ENCODE results near the gene P2RX3. TPM values are rescaled to one million over a fixed set of nuclear protein-coding genes. Genes with fewer than 3 reads are reported as not detected.
A peak's percentile ranks its signal among the peaks of the same experiment; 100 is the strongest.

P2RX3 gene
- total RNA-seq, 4 donors from 2014 or later: 0.22 TPM; not detected in 3

DNA sequence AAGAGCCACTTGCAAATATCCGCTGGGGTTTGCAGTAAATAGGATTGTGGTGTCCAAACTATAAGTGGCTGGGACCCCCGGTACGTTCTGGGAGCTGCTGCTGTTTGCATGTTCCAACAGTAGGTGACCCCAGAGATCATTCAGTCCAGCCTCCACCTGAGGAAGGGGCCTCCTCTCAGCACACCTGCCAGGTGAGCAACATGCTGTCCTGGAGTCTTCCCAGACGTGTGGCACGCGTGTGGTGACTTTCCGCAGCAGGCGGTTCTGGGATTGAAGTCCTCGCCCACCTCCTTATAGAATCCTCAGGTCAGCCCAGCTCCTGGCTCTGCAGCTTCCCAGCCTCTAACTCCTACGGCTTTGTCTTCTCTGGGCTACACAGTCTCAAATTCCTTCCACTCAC, 6.7 kb downstream of the P2RX3 start:
- H3K9me3 ChIP-seq: no peaks in the 10 kb centered on the region
- H3K27me3 ChIP-seq: no peaks in the 10 kb centered on the region
- H3K4me1 ChIP-seq: peaks cover 0 to 12% (median 2%) of the 10 kb centered on the region in 4 donors
- WGBS, 2 donors: 85 to 86% methylated on average over 10 of the region's 10 CpGs
- no peak for DNase-seq (ENCODE audit: low spot score in 2 of 2)
- TF ChIP-seq POLR2A (IDR thresholded peaks at IDR 0.05): no peak
- TF ChIP-seq EP300 (IDR thresholded peaks at IDR 0.05): no peak
- TF ChIP-seq, protein P1, sequence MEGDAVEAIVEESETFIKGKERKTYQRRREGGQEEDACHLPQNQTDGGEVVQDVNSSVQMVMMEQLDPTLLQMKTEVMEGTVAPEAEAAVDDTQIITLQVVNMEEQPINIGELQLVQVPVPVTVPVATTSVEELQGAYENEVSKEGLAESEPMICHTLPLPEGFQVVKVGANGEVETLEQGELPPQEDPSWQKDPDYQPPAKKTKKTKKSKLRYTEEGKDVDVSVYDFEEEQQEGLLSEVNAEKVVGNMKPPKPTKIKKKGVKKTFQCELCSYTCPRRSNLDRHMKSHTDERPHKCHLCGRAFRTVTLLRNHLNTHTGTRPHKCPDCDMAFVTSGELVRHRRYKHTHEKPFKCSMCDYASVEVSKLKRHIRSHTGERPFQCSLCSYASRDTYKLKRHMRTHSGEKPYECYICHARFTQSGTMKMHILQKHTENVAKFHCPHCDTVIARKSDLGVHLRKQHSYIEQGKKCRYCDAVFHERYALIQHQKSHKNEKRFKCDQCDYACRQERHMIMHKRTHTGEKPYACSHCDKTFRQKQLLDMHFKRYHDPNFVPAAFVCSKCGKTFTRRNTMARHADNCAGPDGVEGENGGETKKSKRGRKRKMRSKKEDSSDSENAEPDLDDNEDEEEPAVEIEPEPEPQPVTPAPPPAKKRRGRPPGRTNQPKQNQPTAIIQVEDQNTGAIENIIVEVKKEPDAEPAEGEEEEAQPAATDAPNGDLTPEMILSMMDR (IDR thresholded peaks at IDR 0.05): no peak
- H3K4me3 ChIP-seq: no peak overlapping the region
- no peaks in the 10 kb centered on the region for H3K36me3 ChIP-seq
- H3K27ac ChIP-seq: no peak overlapping the region

DNA sequence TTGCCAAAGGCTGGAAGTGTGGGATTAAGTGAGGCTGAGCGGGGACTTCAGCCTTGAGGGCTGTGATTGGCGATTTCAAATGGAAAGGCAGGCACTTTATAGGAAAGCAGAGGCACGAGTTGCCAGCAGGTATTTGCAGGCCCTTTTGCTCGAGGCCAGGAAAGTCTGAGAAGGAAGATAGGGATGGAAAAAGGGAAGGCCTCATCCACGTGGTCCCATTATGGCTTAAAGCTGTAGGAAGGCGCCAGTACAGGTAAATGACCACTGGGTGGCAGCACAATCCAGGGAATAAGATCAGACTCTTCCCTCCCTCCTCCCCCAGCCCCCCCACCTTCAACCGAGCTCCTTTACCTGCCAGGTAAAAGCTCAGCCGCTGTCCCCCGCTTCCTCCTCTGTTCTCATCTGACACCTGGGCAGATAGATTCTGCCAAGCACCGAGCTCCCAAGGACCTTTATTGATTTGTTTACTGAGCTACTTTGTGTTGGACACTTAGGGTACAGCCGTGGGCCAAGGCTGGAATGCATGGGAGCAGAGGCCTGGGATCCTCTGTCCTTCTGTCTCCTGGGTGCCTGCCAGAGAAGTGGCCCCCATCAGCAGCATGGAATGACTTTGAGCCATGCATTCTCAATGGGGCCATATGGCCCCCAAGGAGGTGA, 7.5 kb downstream of the P2RX3 start:
- WGBS, 2 donors: 18% methylated on average over 11 of the region's 11 CpGs
- DNase-seq (ENCODE audit: low spot score in 2 of 2): peak; percentile 62 to 86
- no peak overlapping the region for H3K4me3 ChIP-seq
- no peaks in the 10 kb centered on the region for H3K27me3 ChIP-seq
- TF ChIP-seq, protein P1 (IDR thresholded peaks at IDR 0.05): peak; percentile 47 to 82 (median 71)
- TF ChIP-seq POLR2A (IDR thresholded peaks at IDR 0.05): no peak
- peaks cover 0 to 14% (median 2%) of the 10 kb centered on the region in 4 donors for H3K4me1 ChIP-seq
- H3K36me3 ChIP-seq: no peaks in the 10 kb centered on the region
- H3K9me3 ChIP-seq: no peaks in the 10 kb centered on the region
- no peak overlapping the region for H3K27ac ChIP-seq

GRCh38 chr11:57347336-57347735, 9.2 kb downstream of the P2RX3 start:
- TF ChIP-seq, protein P1 (IDR thresholded peaks at IDR 0.05): no peak
- TF ChIP-seq POLR2A (IDR thresholded peaks at IDR 0.05) (no peak), EP300 (IDR thresholded peaks at IDR 0.05) (no peak)
- Histone ChIP-seq H3K4me1 (peaks cover 0 to 14% (median 2%) of the 10 kb centered on the region in 4 donors), H3K4me3 (no peak overlapping the region), H3K9me3 (no peaks in the 10 kb centered on the region), H3K27me3 (no peaks in the 10 kb centered on the region), H3K36me3 (no peaks in the 10 kb centered on the region), H3K27ac (no peak overlapping the region)
- no peak for DNase-seq (ENCODE audit: low spot score in 2 of 2)
- WGBS, 2 donors: 82 to 84% methylated on average over 5 to 9 of the region's 9 CpGs

GRCh38 chr11:57348052-57348451, 9.9 kb downstream of the P2RX3 start:
- no peaks in the 10 kb centered on the region for H3K9me3 ChIP-seq
- no peak for TF ChIP-seq POLR2A (IDR thresholded peaks at IDR 0.05)
- TF ChIP-seq EP300 (IDR thresholded peaks at IDR 0.05): no peak
- TF ChIP-seq, protein P1 (IDR thresholded peaks at IDR 0.05): no peak
- DNase-seq (ENCODE audit: low spot score in 2 of 2): no peak
- peaks cover 0 to 14% (median 2%) of the 10 kb centered on the region in 4 donors for H3K4me1 ChIP-seq
- H3K36me3 ChIP-seq: no peaks in the 10 kb centered on the region
- H3K27me3 ChIP-seq: no peaks in the 10 kb centered on the region
- WGBS, 2 donors: 66 to 74% methylated on average over 7 of the region's 7 CpGs
- H3K27ac ChIP-seq: no peak overlapping the region
- H3K4me3 ChIP-seq: no peak overlapping the region

GRCh38 chr11:57348636-57349313, 10.6 kb downstream of the P2RX3 start:
- no peak for TF ChIP-seq EP300 (IDR thresholded peaks at IDR 0.05)
- no peak for TF ChIP-seq POLR2A (IDR thresholded peaks at IDR 0.05)
- TF ChIP-seq, protein P1 (IDR thresholded peaks at IDR 0.05): no peak
- H3K27me3 ChIP-seq: no peaks in the 10 kb centered on the region
- 86 to 87% methylated on average over 14 of the region's 14 CpGs for WGBS, 2 donors
- H3K36me3 ChIP-seq: no peaks in the 10 kb centered on the region
- H3K4me1 ChIP-seq: peaks cover 0 to 18% (median 2%) of the 10 kb centered on the region in 4 donors
- H3K27ac ChIP-seq: no peak overlapping the region
- H3K9me3 ChIP-seq: no peaks in the 10 kb centered on the region
- H3K4me3 ChIP-seq: no peak overlapping the region
- no peak for DNase-seq (ENCODE audit: low spot score in 2 of 2)

Data from tibial nerve (tissue), 4 donors.